IPS-NIHi7 (cell line): ENCODE data around the gene ZNF605.
"Not testable (repeated sequence)": the region's sequence is repeated elsewhere in the genome, so short reads cannot be mapped to it uniquely, and the experiment has no call there.

Experiments used
- DNase-seq: peaks from one replicate; pipeline ENCODE4 v3.0.0; 2012; ENCODE audit warnings: mixed read lengths; ENCODE audit errors: extremely low spot score

ZNF605 gene

DNA sequence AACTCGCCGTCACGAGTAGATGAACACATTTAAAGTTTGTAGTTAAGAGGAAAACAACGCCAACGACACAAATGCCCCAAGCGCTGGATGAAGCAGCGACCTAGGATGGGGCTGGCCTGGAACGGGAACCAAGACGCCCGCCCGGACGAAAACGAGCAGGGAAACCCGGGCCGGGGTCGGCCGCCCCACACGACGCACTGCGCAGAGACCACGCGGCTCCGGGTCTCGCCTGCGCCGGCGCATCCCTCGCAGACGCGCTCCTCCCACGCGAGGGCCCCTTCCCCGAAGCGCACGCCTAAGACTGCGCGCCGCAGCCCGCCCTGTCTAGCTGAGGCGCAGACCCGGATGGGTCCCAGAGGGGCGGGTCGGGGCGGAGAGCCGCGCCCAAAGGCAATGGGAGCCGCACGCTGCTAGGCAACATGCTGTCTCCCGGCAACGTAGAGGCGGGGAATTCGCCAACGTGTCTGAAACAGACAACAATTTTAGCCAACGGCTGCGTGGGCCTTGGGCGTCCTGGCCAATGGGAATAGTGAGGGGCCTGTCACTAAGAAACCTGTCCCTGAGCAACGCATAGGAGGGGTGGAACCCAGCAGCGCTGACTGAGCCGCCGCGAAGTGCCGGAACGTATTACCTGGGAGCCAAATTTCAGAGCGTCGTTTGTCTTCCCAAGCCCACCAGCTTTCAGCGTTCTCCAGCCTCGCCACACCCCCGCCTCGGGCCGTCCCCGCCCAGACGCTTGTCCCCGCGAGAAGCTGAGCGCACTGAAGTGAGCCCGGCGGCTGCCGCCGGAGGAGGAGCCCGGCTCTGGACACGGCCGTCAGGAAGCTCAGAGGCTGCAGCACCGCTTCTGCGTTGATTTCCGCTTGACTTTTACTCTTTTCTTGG, 47.7 kb downstream of the ZNF605 start:
- peak; percentile 96 for DNase-seq

- not testable (repeated sequence) for DNase-seq
These were observed 48.3 kb downstream of the ZNF605 start for GRCh38 chr12:132907789-132908144.

DNA sequence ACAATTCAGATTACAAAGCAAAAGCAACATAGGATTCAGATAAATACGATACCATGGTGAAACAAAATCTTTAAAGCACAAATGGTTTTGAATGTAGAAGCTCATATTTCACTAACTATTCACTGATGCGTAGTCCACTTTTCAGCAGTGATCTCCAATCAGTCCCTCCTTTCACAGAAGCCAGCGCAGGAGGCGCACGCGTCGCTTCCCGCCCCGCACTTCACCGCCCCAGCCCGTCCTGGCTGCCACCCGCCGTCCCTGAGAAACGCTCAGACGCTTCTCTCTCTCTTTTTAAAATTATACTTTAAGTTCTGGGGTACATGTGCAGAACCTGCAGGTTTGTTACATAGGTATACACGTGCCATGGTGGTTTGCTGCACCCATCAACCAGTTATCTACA, 48.9 kb downstream of the ZNF605 start:
- DNase-seq: no peak

- peak; percentile 89 for DNase-seq
These were observed 51.3 kb downstream of the ZNF605 start for GRCh38 chr12:132904718-132905328.

GRCh38 chr12:132899033-132899432, 57.1 kb downstream of the ZNF605 start:
- no peak for DNase-seq

DNA sequence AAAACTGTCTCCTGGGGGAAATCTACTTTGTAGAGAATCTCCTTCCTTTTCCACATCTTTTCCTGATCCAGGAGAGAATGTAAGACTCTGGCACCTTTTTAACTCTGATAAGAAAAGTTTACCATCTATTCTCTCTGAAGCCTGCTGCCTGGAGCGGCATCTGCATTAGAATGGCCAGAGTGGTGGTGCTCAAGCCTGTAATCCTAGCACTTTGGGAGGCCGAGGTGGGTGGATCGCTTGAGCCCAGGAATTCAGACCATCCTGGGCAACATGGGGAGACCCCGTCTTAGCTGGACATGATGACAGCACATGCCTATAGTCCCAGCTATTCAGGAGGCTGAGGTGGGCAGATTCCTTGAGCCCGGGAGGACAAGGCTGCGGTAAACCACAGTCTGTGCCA, 67.3 kb downstream of the ZNF605 start:
- DNase-seq: no peak

DNA sequence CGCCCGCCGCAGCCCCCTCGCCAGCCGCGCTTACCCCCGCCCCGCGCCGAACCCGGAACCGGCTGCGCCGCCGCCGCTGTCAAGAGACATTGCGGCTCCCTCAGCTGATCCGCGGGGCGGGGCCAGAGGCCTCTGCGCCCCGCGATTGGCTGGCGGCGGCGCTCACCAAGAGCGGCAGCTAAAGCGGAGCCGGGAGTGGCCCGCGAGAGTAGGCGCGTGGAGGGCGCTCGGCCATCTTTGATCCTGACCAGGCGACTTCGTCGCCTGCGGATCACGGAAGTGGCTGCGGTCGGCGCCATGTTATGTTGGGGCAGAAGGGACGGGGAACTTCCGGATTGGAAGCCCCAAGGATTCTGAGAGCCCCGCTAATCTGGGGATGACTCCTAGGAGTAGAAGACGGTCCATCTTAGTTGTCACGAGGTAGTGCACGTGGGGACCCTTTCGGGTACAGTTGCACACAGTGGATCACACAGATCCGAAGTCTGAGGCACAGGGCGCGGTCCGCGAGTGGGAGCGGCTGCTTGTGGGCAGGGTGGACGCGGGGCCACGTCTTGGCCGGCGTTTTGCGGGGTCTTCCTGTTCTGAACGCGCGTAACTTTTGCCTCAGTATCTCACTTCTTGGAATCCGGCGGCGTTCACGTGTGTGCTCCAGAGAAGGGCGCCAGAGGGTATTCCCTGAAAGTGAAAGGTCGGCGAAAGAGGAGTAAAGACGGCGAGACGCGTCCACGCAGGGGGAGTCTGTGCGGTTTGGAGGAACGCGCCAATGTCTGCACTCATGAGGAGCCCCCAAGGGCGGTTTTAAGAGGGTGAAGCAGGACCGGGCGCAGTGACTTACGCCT, 68.4 kb downstream of the ZNF605 start, which contains the start of gene CHFR:
Gene CHFR, minus strand, starts transcription at position 93 of the 839 bp plus-strand sequence. CDS start 277 bp downstream, outside the sequence.
- peak; percentile 99 for DNase-seq

- DNase-seq: no peak
These were observed 69.3 kb downstream of the ZNF605 start for GRCh38 chr12:132886529-132887477.

GRCh38 chr12:132881818-132882217, 74.3 kb downstream of the ZNF605 start:
- no peak for DNase-seq

DNA sequence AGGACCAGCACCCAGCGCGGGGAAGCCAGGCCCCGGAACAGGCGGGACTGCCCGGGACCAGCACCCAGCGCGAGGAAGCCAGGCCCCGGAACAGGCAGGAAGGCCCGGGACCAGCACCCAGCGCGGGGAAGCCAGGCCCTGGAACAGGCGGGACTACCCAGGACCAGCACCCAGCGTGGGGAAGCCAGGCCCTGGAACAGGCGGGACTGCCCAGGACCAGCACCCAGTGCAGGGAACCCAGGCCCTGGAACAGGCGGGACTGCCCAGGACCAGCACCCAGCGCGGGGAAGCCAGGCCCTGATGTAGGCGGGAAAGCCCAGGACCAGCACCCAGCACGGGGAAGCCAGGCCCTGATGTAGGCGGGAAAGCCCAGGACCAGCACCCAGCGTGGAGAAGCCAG, 81.5 kb downstream of the ZNF605 start:
- not testable (repeated sequence) for DNase-seq

- DNase-seq: no peak
These were observed 81.9 kb downstream of the ZNF605 start for GRCh38 chr12:132874175-132874574.

DNA sequence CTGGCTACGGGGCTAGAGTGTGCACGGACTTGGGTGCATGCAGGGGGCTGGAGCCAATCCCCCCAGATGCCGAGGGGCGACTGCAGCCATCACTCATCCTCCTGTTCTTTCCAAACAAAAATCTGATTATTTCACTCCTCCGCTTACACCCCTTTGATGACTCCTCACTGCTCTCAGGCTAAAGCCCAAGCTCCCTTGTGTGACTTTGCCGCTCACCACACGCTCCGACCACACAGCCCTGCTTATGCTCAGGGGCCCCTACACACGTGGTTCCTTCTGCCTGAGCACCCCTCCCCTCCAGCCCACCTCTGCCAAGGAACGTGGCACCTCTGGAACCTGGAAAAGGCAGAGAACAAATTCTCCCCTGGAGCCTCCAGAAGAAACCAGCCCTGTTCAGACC, 82.4 kb downstream of the ZNF605 start:
- DNase-seq: no peak

GRCh38 chr12:132872975-132873421, 83.1 kb downstream of the ZNF605 start:
- no peak for DNase-seq

DNA sequence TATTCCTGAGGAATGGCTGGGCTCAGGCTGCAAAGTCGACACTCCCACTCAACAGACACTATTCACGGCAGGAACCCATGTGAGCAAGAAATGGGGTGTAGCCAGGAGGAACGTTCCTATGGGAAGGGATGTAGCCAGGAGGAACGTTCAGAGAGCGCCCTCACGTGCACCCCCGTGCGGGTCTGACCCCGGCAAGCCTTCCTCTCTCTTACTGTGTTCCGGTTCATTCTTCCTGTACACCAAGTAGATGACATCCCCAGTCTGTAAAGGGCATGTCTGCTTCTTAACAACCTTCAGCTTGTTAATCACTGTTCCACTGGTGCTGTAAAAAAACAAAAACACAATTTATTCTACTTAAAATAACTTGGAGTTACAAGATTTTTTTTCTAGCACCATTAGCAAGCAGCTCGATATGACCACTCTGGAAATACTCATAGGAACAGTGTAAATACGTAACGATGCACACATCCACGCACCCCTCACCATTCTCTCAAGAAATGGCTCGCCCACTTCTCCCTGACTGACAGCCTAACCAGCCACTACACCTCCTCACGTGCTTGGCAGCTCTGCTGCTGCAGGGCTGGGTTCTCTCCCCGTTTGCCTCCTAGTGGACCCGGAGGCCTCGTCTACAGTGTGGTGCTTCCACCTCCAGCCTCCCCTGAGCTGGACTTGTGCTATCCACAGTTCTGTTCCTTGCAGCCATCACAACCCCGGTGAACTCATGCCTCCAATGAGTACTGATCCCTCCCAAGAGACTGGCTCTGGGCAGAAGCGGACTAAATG, 83.8 kb downstream of the ZNF605 start:
- no peak for DNase-seq

- DNase-seq: no peak
These were observed 86.6 kb downstream of the ZNF605 start for GRCh38 chr12:132869551-132869950.
